GM19468 (cell line): ENCODE measurements around the gene SNX10.
A peak's percentile ranks its signal among the peaks of the same experiment; 100 is the strongest.

Experiments used
- ATAC-seq: cut with Tn5 transposase; IDR thresholded peaks from one replicate; pipeline ENCODE4 v1.9.1; 2021; ENCODE audit warnings: mild to moderate bottlenecking, moderate library complexity, moderate number of reproducible peaks; ENCODE audit not compliant: unreplicated experiment; ENCODE audit errors: extremely low read depth

The SNX10 gene

DNA sequence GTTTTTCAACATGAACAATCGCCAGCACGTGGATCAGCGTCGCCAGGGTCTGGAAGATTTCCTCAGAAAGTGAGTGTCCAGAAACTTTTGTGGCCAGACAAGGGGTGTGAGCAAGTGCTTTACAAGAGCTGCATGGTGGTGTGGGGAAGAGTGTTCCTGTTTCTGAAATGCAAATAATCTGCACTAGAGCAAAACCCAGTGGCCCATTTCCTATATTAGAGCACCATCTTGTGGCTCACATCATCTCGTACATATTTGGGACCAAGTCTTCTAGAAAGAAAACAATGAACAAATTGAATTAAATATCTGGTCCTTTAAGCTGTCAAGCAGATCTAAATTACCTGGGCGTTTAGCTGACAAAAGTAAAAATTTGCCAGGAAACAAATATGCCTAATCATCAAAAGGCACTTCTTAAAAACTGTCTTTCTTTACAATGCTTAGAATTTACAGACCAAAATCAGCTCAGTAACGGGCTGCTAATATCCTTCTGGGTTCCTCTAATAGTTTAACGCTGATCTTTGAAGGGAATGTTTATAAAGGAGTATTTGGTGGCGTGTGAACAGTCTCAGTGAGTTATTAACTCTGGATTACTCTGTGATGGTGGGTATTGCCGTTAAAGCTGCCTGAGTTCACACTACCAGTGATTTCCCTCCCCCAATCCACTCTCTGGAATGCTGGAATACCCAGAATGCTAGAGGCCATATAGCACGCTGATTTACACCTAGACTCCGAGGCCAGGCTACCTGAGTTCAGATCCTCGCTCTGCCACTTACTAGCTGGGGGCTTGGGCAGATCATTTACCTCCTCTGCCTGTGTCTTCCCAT, 73.6 kb downstream of the SNX10 start:
- ATAC-seq: peak; percentile 70

DNA sequence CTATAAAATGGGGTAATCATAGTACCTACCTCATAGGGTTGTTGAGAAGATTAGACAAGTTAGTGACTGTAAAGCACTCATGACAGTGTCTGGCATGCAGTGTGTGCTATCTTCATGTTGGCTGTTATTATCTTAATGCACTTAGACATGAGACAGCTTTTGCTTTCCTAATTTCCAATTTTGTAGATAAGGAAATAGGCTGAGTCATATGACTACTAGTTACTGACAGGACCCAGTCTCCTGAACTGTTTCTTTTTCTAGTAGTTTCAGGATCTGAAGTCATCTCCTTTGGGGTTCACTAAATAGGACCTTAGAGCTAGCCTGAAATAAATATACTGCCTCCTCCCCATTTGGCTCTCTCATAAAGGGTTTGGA, 74.2 kb downstream of the SNX10 start:
- no peak for ATAC-seq

DNA sequence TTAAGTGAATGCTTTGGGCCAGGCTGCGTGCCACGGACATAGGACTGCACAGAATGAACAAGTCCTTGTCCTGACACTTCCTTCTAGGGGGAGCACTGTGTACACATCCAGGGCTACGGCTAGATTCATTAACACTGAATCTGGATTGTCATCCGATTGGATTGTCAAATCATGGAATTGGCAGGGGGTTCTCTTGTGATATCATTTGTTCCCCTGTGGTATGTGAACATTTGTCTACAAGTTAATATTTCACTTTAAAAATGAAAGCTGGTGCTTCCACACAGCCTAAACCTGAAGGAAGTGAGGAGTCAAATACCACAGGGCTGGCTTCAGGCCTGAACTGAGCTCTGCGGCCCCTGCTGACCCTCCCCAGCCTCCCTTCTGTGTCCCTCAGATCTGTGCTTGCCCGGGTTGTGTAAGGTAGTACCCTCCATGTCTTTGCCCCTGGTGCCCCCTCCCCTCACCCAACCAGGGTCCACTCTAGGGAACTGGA, 75.6 kb downstream of the SNX10 start:
- no peak for ATAC-seq

DNA sequence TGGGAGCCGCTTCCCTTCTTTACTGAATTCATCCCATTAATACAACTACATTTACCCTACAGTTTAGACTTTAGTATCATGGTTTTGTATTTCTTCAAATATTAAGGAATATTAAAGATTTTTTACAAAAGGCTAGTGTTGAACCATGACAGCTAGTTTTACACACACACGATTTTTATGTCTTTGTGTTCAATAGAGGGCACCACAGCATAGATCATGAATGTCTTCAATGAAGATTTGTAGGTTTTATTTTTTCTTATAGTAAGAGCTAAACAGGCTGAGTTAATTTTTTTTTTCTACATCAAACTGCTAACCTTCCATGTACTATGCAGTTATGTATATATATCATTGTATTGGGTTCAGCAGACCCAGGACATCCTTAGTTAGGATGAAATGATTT, 76.9 kb downstream of the SNX10 start:
- no peak for ATAC-seq

DNA sequence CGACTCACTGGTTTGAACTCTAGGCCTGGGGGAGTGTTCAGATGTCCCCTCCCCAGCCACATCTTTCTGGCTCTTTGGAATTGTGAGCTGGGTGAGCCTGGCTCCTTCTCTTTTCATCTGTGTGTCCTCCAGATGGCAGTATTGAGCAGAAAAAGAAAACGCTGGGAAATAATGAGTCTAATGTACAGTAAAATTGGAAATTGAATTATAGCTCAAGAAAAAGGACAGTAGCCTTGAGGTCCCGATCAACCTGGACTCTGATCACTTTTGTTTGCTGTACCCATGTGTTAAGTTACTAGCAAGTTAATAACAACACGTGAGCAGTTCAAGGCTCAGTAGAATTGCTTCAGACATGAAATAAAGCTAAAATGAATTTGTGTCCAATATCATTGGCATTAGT, 77.9 kb downstream of the SNX10 start:
- ATAC-seq: no peak

DNA sequence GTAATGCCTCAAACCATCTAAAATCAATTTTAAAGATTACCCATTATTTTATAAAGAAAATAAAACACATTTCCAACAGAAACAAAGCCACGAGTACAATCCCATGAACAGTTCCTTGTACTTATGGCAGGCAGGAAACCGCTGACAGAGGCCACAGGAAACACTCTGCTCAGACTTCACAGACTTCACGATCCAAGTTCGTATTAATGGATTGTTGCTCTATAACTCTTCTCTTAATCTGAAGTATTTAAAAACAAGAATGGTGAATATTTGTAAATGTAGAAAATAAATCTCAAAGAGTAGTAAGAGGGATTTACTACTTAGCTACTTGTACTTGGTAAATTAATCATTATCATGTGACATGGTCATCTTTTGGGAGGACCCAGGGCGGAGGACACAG, 78.3 kb downstream of the SNX10 start:
- ATAC-seq: no peak

DNA sequence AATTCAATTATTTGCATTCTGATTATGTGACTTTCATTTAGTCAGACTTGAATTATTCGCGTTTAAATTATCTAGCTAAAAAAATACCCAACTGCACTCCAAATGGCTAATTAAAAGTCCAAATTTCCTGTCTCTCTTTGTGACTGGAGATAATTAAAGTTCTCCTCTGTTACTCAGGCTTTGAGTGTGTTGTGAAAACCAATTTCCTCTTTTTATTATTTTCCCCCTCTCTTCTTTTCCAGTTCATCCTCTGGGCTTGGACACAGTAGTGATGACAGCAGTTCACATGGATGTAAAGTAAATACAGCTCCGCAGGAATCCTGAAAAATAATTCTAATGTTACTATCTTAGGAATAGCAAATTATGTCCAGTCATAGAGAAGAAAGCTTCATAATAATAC, 80.6 kb downstream of the SNX10 start:
- no peak for ATAC-seq

DNA sequence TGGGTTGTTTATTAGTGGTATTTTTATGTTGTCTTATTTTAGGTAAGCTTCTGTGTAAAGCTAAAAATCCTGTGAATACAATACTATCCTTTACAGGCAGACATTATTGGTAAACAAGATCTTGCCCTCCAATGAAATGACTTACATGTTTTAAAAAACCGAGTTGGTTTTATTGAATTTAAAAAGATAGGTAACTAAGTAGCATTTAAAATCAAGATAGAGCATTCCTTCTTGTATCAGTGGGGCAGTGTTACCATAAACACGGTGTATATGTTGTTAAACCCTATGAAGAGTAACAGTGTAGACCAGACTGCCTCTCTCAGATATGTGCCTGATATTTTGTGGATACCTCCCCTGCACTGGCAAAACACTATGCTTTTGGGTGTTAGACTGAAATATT, 81.0 kb downstream of the SNX10 start:
- no peak for ATAC-seq

DNA sequence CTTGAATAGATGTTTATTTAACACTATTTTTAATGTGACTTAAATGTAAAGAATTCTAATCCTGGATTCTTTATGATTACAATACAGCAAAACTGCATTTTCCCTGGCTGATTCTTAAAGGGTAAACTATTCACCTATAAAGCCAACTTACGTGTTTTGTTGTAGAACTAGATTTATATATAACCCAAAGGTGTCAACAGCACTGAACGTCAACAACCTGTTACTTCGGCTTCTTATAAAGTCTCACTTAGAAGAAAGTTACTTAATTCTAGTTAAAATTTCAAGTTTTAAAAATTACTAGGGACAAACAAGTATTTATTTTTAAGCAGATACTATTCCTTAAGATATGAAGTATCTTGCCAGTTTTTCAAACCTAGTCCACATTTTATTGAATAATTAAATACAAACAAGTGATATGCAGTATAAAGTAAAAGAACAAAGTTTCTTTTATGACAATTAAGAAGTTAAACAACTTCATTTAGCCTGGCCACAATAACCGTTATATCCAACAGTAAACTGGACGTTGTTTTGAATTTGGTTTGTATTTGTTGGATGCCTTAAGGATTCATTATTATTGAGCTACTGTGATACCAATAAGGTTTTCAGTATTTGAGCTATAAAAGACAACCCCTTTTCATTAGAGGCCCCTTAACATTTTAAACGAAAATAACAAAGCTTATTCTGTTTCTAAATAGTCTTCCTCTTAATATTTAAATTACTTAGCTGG, 83.1 kb downstream of the SNX10 start:
- ATAC-seq: no peak

DNA sequence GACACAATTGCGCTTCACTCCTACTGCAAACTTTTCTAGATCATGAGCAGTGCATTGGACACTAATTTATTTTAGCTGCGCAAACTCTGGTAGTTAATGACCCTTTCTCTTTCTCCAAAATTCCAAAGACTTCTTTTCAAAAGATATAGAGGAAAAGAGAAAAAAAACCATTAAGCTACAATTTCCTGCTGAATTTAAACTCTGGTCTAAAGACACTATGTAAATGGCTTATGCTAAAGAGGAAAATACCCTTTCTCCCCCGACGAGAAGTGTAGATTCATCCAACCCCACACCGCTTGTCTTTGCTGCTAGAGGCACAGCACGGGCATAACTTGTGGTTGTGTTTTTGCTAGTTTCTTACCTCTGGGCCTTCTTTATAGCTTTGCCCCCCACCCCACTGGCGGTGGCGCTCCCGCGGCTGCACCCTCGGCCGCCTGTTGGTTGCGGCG, 84.1 kb downstream of the SNX10 start:
- ATAC-seq: no peak

DNA sequence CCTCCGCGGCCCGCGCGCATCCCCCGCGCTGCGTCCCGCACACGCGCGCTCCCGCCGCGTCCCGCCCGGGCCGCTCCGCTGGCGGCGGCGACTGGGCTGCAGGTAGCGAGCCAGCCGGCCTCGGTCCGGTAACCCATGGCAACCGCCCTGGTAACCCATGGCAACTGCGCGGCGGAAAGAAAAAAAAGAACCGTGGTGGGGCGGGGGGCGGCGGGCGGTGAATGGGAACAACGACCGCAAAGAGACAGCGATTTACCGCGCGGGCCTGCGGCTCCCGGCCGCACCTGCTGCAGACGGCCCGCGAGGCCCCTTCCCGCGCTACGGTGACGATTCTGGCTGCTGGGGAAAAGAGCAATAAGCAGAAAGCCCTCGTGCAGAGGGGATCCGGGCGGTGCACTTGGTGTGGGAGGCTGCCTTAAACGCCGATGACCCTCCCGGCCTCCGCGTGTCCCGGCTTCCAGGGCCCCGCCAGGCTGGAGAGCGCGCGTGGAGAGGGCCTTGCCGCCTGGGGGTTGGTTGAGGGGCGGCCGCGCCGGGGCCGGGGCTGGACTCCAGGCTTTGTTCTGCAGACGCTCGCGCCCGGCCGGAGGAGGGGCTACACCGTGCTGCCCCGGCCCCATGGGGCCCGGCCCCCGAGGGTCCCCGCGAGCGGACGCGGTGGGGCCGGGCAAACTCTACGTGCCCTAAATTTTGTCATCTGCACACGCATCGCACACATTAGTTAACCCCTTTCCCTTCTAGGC, 84.7 kb downstream of the SNX10 start:
- no peak for ATAC-seq

DNA sequence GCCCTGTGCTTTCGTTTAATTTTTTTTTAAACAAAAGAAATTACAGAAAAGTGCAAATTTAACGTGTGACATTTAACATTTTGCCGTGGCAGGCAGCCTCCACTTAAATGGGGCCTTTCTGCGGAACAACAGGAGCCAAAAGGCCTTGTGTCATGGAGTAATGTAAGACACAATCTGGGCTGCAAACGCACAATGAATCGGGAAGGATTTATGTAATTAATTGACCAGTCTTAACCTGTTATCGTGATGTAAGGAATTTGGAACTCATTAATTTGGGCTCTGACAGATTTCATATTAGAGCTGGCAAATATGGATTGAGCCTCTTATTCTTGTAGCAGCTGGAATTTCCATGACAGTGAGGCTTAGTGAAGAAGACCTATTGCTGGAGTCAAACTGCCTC, 86.4 kb downstream of the SNX10 start:
- ATAC-seq: no peak

DNA sequence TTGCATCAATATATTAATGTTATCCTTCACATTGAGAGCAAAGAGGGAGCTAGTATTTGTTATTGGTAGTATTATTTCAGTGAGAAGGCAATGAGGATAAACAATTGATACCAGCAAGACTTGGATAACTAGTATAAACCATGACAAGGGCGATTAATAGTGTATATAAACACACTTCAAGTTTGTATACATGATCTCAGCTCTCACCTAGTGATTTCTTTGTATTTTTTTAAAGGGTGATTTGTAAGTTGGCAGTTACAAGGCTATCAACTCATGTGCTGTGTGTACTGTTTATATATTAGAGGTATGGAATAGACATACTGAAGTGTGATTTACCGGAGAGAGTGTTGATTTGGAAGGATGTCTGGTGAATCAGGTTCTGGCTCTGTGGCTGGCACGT, 88.0 kb downstream of the SNX10 start:
- no peak for ATAC-seq

DNA sequence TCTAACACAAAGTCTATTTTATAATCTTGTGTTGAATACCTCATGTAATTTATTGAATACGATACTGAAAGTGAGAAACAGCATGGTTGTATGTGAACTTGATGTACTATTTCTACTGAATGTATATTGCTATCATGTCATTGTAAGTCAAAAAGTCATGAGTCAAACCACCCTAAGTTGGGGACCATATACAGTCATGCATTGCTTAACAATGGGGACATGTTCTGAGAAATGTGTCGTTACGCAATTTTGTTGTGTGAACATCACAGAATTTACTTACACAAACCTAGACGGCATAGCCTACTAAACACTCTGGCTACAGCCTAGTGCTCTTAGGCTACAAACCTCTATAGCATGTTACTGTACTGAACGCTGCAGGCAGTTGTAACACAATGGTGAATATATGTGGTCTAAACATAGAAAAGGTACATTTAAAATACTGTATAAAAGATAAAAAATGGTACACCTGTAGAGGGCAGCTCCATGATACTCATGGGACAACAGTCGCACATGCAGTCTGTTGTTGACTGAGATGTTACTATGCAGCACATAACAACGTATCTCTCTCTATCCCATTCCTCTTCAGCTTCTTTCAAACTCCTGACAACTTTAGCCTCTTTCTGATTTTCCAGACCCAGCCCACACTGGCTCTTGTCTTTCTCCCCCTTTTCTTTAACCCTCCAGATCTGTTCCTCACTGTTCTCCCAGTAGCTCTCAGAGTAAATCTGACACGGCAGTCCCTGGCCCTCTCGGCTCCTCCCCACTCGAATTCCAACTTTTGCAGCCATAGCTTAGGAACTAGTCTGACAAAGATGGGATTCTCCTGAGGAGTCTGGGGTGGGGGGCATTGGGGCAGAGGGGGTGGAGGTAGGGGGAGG, 90.1 kb downstream of the SNX10 start:
- no peak for ATAC-seq

DNA sequence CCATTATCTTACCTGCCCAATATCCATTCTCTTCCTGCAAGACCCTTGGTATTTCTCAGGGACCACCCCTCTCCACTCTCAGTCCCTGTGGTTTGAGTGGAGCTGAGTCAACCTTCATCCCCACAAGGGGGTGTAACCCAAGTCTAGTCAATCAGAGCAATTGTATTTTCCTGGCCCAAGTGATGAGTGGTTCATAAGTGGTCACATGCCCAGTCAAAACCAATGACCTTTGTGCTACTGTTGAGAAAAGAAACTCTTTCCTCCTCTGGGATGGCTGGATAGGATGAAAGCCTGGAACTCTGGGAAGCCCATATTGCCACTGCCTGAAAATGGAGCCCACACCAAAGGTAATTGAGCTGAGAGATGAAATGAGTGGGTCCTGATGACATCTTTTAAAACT, 93.6 kb downstream of the SNX10 start:
- no peak for ATAC-seq

DNA sequence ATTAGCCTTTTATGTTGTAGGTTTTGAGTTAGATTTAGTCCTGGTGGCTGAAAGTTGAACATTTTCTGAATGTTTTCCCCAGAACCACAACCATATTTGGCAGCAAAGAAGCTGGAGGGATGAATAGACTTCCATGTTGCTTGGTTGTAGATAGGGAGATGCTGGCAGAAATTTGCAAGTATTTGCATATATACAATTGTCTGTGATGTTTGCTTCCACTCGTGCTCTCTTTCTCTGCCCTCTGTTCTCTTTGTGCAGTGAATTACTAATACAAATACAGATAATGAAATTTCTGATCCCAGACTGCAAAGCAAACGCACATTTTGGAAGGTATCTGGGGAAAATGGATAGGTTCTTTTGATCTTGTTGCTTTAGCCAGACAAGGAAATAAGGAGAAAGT, 96.1 kb downstream of the SNX10 start:
- ATAC-seq: no peak

DNA sequence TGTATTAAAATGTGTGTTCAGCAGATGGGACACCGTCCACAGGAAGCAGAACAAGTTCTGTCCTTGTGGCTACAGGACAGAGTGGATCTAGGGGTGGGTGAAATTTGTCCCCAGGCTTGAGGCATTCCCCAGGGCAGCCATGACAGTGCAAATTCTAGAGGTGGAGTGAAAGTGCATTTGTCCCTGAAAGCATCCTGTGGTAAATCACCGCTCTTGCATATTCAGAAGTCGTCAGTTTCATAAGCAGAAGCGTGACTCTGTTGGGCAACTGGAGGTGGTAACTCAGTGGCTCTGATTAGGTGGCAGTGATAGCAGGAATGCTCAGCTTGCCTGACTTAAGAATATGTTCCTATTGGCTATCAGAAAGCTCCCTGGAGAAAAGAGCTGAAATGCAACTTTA, 96.6 kb downstream of the SNX10 start:
- no peak for ATAC-seq

DNA sequence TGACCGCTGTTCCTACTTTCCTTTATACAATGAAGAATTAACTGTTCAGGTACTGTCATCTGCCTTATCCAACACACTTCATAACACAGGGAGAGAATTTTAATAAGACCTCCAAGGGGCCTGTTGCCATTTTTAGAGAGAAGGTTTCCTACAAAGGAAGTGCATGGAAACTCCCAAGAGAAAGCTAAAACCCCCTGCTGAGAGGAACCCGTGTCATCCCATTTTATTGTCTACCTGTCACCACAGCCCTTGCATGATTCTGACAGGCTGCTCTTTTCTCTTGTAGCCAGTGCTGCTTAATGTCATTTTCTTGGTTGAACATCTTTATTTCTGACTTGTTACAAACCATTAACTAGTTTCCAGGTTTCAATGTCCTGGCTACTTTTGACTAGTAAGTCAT, 98.4 kb downstream of the SNX10 start:
- no peak for ATAC-seq

DNA sequence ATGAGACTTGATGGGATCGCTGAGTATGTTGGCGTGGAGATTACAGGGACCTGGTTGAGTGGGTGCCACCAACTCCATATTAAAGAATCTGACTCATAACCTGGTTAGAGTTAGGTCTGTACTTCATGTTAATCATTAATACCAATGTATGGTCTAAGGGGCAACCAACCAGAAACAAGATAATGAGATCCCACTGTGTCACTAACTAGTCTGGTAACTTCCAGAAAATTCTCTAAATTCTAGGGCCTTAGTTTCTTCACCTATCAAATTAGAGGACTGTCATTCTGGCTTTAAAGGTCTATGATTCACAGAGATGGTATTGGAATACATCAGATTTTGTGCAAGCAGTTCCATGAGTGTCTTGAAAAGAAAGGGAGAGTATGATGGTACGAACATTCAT, 102.2 kb downstream of the SNX10 start:
- no peak for ATAC-seq

DNA sequence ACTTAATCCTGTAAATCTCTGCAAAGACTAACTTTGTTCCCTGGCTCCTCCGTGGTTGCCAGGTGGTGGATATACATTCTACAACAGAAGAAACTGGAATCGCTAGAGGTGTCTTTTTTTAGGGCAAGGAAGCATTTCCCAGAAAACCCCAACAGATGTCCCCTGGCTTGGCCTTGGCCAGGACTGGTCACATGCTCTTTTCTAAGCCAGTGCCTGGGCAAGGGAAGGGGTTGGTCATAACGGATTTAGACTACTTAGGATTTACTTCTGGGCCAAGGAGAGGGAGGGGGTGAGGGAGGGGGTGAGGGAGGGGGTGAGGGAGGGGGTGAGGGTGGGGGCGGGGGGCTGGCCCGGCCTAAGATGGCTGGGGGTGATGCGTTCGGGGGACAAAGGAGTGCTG, 105.7 kb downstream of the SNX10 start:
- ATAC-seq: no peak
